Left colon (tissue), 2 donors: ENCODE results near the gene FST. TPM values are rescaled to one million over a fixed set of nuclear protein-coding genes. Genes with fewer than 3 reads are reported as not detected.

Experiments
- ATAC-seq: fragments of 200-7000 bp; cut with Tn5 transposase; one replicate; pipeline ENCODE4 v1.9.1; 2020; ENCODE audit warnings: mild to moderate bottlenecking, moderate library complexity
- DNase-seq, 2 donors: peaks; one replicate each; pipeline ENCODE4 v3.0.0-alpha.2; 2020
- intact Hi-C, 2 donors: fragments of 100-400 bp; cut with DNase I in 1 of 2; cut with micrococcal nuclease in 1 of 2; formaldehyde crosslinking; loops; one replicate each; pipeline versions ENCODE4 v1.11.2 to v1.14.0; 2022; cut with DNase I, micrococcal nuclease
- total RNA-seq, 2 donors: library from RNA; stranded (reverse); fragmentation: NEBNext Ultra II Directional; extraction: Animal tissue kit (Norgen Biotek cat#: 25700); gene quantifications; one replicate each; pipeline ENCODE4 v1.2.1, GENCODE V29; 2021
- donor health status: DM: no; HTN: no; CAD: no.
- donor health status: DM: yes; HTN: yes; CAD: no.

Gene FST
- total RNA-seq, 2 donors from 2014 or later: 1.3 to 4.2 TPM

GRCh38 chr5:53501054-53501453 is 20.6 kb downstream of the FST start:
- ATAC-seq: no peak
- intact Hi-C loops: no loop called here

DNA sequence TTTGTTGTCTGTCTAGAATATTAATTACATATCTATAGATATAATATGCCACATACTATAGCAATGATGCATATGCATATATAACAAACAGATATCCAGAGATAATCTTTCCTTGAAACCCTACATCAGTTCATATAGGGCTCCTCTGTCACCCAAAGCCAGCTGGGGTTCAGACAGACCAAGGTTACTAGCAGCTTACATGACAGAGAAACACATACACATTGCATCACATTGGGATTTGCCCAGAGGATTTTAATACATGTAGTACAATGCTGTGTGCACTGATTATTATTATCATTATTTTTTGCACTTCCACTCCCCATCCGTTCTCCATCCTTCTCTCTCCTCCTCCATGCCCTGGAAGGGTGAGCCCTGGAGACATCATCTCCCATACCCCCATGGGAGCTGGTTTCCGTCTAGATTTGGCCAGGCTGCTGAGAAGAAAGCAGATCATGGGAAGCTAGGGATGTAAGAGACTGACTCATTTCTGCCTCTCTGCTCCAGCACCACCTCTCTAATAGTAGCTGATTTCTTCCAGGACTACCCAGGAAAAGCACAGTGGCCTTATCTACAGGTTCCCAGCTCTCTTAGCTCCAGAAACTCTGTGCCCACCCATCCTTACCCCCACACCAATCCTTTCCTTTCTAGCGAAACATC is 23.3 kb downstream of the FST start:
- ATAC-seq: no peak
- intact Hi-C loops: no loop called here

More at GRCh38 chr5:53501054-53501453, 20.6 kb downstream of the FST start:
- no peak for DNase-seq

GRCh38 chr5:53507013-53507412 is 26.6 kb downstream of the FST start:
- intact Hi-C loops: no loop called here
- no peak for ATAC-seq
- DNase-seq: no peak

More for the DNA sequence above, 23.3 kb downstream of the FST start:
- DNase-seq: no peak

- DNase-seq (no peak), ATAC-seq (no peak)
- intact Hi-C loops: no loop called here
These were observed 27.7 kb downstream of the FST start for GRCh38 chr5:53508125-53508524.

DNA sequence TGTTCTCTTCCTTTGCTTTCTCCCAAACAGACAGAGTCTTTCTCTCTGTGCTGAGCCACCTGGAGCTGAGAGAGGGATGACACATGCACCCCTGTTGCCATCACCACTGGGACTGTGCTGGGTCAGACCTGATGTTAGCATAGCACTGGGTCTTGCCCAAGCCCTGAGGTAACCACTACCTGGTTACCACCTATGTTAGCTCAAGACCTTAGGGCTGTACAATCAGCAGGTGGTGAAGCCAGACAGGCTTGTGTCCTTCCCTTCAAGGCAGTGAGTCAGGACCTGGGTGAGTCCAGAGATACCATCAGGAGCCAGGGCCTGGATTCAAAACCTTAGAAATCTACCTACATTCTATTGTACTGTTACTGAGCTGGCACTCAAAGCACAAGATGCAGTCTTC is 32.1 kb downstream of the FST start:
- DNase-seq (no peak), ATAC-seq (no peak)
- intact Hi-C loops: no loop called here

DNA sequence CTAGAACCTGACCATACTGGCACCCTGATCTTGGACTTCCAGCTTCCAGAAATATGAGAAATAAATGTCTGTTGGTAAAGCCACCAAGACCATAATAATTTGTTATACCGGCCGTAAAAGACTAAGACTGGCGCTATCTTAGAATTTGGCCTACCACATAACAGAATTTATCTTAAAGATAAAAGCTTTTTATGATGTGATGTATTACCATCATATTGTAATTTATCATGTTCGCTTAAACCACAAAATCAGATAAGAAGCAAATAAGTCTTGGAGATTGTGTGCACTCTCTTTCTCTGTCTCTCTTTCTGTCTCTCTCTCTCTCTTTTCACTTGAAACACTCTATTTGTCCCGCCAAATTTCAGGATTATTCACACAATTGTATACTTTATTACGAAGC is 35.6 kb downstream of the FST start:
- DNase-seq: no peak

GRCh38 chr5:53520813-53521212 is 40.4 kb downstream of the FST start:
- intact Hi-C loops: no loop called here
- DNase-seq: no peak
- no peak for ATAC-seq

More for the DNA sequence above, 35.6 kb downstream of the FST start:
- intact Hi-C loops: no loop called here
- no peak for ATAC-seq

Other genes starting within 250 kb of the FST start
- 10 to 100 TPM; 92.6 to 97.3 TPM for gene NDUFS4, start 80.0 kb downstream of the FST start, total RNA-seq